Ishikawa (cell line): ENCODE results near the gene EYA2.

Experiments
- CEBPB ChIP-seq: IDR thresholded peaks from 2 replicates; pipeline ENCODE4 v1.6.1; 2012
- CREB1 ChIP-seq: IDR thresholded peaks from 2 replicates; pipeline ENCODE4 v1.6.1; 2012; ENCODE audit warnings: low read depth
- EGR1 ChIP-seq: IDR thresholded peaks from 2 replicates; pipeline ENCODE4 v1.6.1; 2012
- EP300 ChIP-seq: IDR thresholded peaks from 2 replicates; pipeline ENCODE4 v1.6.1; 2012; ENCODE audit warnings: borderline replicate concordance
- FOXM1 ChIP-seq: IDR thresholded peaks from 2 replicates; pipeline ENCODE4 v1.6.1; 2012; ENCODE audit warnings: low read depth, borderline replicate concordance
- NFIC ChIP-seq: IDR thresholded peaks from 2 replicates; pipeline ENCODE4 v1.6.1; 2012
- RAD21 ChIP-seq: IDR thresholded peaks from 2 replicates; pipeline ENCODE4 v1.6.1; 2012; ENCODE audit warnings: low read depth
- REST ChIP-seq: IDR thresholded peaks from 2 replicates; pipeline ENCODE4 v1.6.1; 2012; ENCODE audit warnings: low read depth, mild to moderate bottlenecking
- TAF1 ChIP-seq: IDR thresholded peaks from 2 replicates; pipeline ENCODE4 v1.6.1; 2012; ENCODE audit warnings: low read depth, mild to moderate bottlenecking
- TCF12 ChIP-seq: IDR thresholded peaks from 2 replicates; pipeline ENCODE4 v1.6.1; 2012; ENCODE audit warnings: low read depth
- USF1 ChIP-seq: IDR thresholded peaks from 2 replicates; pipeline ENCODE4 v1.6.1; 2012
- YY1 ChIP-seq: IDR thresholded peaks from 2 replicates; pipeline ENCODE4 v1.6.1; 2012; ENCODE audit warnings: low read depth
- ZBTB7A ChIP-seq: IDR thresholded peaks from 2 replicates; pipeline ENCODE4 v1.6.1; 2012; ENCODE audit warnings: low read depth
- TF ChIP-seq, protein P1 (sequence below): IDR thresholded peaks from 2 replicates; pipeline ENCODE4 v1.6.1; 2012

GRCh38 chr20:46857061-46857831 is 37.4 kb upstream of the EYA2 start:
- TF ChIP-seq NFIC = no peak
- TF ChIP-seq TAF1 = no peak
- TF ChIP-seq EP300 = no peak
- TF ChIP-seq FOXM1 = no peak
- TF ChIP-seq USF1 = no peak
- no peak for TF ChIP-seq YY1
- no peak for TF ChIP-seq TCF12
- no peak for TF ChIP-seq CEBPB
- TF ChIP-seq, protein P1, sequence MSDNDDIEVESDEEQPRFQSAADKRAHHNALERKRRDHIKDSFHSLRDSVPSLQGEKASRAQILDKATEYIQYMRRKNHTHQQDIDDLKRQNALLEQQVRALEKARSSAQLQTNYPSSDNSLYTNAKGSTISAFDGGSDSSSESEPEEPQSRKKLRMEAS = no peak
- TF ChIP-seq EGR1 = no peak
- no peak for TF ChIP-seq RAD21
- no peak for TF ChIP-seq ZBTB7A
- TF ChIP-seq REST = no peak
- TF ChIP-seq CREB1 = no peak
